Astrocyte of the hippocampus (primary cell): ENCODE results near the gene XRCC4.

ENCODE experiments used
- DNase-seq: peaks from one replicate; pipeline ENCODE4 v3.0.0; 2011; ENCODE audit warnings: low read depth, low spot score

Gene XRCC4

DNA sequence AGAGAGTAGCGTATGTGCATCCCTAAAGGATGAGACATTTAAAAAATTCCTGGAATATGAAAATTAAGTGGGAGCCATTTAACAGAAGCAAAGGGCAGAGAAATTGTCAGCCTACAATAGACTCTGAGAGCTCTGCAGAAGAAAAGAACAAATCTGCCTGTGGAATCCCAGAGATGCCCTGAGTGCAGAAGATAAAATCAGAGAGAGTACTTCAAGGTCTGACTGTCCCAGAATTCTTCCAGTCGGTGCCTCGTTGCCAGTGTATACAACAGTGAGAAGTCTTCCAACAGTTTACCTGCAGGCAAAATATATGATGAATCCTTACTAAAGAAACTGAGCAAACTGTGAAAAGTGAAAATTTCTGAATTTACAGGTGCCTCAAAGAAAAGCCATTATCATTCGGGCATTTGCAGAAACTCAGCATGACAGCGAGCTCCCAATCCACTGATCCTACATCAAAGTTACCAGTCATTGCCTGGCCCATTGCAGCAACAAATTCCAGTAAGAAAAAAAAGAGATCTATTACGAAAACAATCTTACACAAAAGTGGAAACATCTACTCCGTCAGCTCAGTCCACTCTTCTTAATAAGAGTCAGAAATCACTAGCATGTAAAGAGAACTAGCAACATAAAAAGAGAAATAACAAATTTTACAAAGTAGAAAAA is 301.4 kb downstream of the XRCC4 start:
- no peak for DNase-seq

DNA sequence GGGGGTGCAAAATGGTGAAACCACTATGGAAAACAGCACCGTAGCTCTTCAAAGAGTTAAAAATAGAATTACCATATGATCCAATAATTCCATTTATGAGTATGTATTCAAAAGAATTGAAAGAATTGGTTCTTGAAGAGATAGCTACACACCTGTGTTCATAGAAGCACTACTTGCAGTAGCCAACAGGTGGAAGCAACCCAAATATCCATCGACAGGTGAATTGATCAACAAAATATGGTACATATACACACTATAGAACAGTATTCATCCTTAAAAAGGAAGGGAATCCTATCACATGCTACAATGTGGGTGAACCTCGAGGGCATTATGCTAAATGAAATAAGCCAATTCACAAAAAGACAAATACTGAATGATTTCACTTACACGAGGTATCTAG is 308.5 kb downstream of the XRCC4 start:
- DNase-seq: no peak

- no peak for DNase-seq
These were observed 309.7 kb downstream of the XRCC4 start for GRCh38 chr5:83387041-83387440.

- DNase-seq: no peak
These were observed 311.3 kb downstream of the XRCC4 start for GRCh38 chr5:83388608-83389007.

DNA sequence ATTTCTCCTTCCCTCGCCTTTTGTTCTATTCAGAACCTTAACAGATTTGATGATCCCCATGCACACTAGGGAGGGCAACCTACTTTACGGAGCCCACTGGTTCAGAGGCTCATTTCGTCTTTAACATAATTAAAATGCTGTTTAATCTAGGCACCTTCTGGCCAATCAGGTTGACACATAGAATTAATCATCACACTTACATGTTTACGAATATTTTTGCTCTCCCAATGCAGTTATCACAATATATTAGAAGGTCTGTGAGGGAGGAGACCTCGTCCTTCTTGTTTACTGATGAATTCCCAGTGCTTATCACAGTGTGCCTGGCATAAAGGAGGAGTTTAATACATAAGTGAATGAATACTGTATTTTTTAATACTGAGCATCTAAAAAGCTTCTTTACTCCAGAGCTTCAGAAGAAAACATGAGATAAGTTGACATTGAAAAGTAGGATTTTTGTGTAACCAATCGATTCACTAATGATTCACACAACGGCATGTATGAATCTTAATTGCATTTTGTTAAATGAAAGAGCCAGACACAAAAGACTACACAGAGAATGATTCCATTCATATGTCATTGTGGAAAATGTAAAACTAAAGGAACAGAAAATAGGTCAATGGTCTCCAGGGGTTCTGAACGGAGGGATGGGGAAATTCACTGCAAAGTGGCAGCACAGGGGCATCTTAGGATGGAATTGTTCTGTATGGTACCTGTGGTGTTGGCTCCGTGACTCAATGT is 315.6 kb downstream of the XRCC4 start:
- no peak for DNase-seq

- no peak for DNase-seq
These were observed 316.1 kb downstream of the XRCC4 start for GRCh38 chr5:83393504-83393866.

DNA sequence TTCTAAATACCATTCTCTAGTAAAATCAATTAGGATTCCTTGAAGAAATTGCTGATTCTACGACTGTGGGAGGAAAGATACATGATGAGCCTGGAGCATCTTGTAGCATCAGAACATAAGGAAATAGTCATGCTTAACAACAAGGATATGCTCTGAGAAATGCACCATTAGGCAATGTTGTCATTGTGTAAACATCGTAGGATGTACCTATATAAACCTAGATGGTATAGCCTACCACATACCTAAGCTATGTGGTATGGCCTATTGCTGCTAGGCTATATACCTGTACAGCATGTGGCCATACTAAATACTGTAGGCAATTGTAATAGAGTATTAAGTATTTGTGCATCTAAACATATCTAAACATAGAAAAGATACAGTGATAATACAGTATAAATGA is 316.8 kb downstream of the XRCC4 start:
- DNase-seq: no peak

GRCh38 chr5:83396662-83397061 is 319.3 kb downstream of the XRCC4 start:
- no peak for DNase-seq

DNA sequence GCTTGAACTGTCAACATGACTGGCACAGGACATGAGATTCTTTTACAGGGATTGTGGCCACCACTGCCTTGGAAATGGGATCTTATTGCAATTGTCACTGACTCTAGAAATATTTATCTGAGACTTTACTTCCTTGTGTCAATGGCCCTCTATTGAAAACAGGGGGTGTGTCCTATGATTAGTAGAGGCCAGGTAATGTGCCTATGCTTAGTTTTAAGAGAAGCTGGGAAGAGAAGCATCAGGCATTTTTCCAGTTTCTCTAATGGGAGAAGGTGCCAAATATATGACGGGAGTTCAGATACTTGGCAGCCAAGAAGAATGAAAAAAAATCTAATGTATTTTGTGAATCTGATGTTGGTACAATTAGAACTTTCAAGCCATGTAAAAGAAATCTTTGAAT is 320.3 kb downstream of the XRCC4 start:
- no peak for DNase-seq

- DNase-seq: no peak
These were observed 322.9 kb downstream of the XRCC4 start for GRCh38 chr5:83400241-83400640.

DNA sequence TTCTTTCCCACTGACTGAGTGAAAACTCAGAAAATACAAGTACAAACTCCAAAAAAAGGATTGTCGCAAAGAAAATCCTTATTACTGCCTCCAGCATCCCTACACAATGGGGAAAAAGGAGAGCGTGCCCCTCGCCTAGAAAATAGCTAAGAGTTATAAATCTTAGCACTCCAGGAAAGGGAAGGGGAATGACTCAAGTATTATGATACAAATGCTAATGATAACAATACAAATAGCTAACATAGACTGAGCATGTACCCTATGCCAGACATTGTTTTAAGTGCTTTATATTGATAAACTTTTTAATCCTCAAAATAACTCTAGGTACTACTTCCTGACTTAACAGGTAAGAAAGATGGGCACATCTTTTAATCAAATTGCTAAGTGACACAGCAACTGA is 323.4 kb downstream of the XRCC4 start:
- no peak for DNase-seq

GRCh38 chr5:83401122-83401731 is 323.9 kb downstream of the XRCC4 start:
- no peak for DNase-seq

- no peak for DNase-seq
These were observed 324.4 kb downstream of the XRCC4 start for GRCh38 chr5:83401775-83402174.
